Mucosa of descending colon (tissue), 3 donors: Measurements from ENCODE around the gene DHX35. TPM values are rescaled to one million over a fixed set of nuclear protein-coding genes. Genes with fewer than 3 reads are reported as not detected.
A peak's percentile ranks its signal among the peaks of the same experiment; 100 is the strongest.

ENCODE experiments used
- ATAC-seq: fragments of 200-7000 bp; cut with Tn5 transposase; one replicate; pipeline ENCODE4 v1.9.1; 2020; ENCODE audit warnings: mild to moderate bottlenecking, moderate library complexity
- DNase-seq, 3 donors: peaks; one replicate each; pipeline ENCODE4 v3.0.0-alpha.2; 2020
- H3K36me3 ChIP-seq: fragments of 200-600 bp; one replicate; pipeline ENCODE4 v1.8.0; 2021; ENCODE audit warnings: low read depth, mild to moderate bottlenecking
- H3K4me1 ChIP-seq: fragments of 200-600 bp; one replicate; pipeline ENCODE4 v1.8.0; 2021; ENCODE audit warnings: low read depth, mild to moderate bottlenecking
- H3K4me3 ChIP-seq: fragments of 200-600 bp; one replicate; pipeline ENCODE4 v1.8.0; 2021; ENCODE audit warnings: mild to moderate bottlenecking
- H3K9me3 ChIP-seq: fragments of 200-600 bp; one replicate; pipeline ENCODE4 v1.8.0; 2021; ENCODE audit warnings: mild to moderate bottlenecking
- intact Hi-C, 2 donors: fragments of 100-400 bp; cut with DNase I in 1 of 2; cut with micrococcal nuclease in 1 of 2; formaldehyde crosslinking; loops; one replicate each; pipeline versions ENCODE4 v1.11.0 to v1.11.1; 2022; cut with DNase I, micrococcal nuclease
- total RNA-seq, 3 donors: library from RNA; stranded (reverse); fragmentation: NEBNext Ultra II Directional in 2 of 3; extraction: Animal tissue kit (Norgen Biotek cat#: 25700) in 2 of 3; gene quantifications; one replicate each; pipeline versions ENCODE4 v1.2.1 to v1.2.4, GENCODE V29; 2021 to 2023
- TF ChIP-seq, protein P1 (sequence below): fragments of 200-600 bp; IDR thresholded peaks from one replicate; pipeline ENCODE4 v1.8.0; 2022; ENCODE audit warnings: antibody characterized with exemption, mild to moderate bottlenecking
- donor health status: DM: no; HTN: no; CAD: no; lungs with moderate emphysema.
- donor health status: DM: no; HTN: no; CAD: no.
- donor health status: DM: no; HTN: yes; CAD: no.

The DHX35 gene
- total RNA-seq, 3 donors from 2014 or later, result 14.8 to 16.4 (median 16.3) TPM

DNA sequence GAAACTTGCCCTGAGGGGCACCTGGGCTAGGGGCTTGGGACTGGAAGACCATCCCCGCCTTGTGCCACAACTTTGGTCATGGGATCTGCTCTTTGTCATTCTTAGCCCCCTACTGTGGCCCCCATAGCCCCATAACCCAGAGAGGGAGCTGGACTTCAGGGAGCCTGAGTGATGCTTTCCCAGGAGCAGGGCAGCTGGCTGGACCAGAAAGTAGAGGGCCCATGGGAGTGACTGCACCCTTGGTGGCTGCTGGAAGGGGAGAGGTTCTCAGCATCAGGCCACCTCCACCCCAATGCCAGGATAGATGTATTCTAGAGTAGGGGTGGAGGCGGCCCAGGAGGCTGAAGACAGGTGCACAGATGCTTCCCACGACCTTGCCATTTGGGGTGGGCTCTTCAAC, 41.7 kb upstream of the DHX35 start:
- DNase-seq (no peak), ATAC-seq (no peak)
- intact Hi-C loops, result loop anchor here in 1 of 2 donors (10.0 kb wide), 1 partner anchor 124 kb away; no protein-coding TSS in a partner anchor
- Histone ChIP-seq H3K9me3 (no peaks in the 10 kb centered on the region), H3K36me3 (no peaks in the 10 kb centered on the region), H3K4me1 (no peaks in the 10 kb centered on the region), H3K4me3 (no peak overlapping the region)
- TF ChIP-seq, protein P1, sequence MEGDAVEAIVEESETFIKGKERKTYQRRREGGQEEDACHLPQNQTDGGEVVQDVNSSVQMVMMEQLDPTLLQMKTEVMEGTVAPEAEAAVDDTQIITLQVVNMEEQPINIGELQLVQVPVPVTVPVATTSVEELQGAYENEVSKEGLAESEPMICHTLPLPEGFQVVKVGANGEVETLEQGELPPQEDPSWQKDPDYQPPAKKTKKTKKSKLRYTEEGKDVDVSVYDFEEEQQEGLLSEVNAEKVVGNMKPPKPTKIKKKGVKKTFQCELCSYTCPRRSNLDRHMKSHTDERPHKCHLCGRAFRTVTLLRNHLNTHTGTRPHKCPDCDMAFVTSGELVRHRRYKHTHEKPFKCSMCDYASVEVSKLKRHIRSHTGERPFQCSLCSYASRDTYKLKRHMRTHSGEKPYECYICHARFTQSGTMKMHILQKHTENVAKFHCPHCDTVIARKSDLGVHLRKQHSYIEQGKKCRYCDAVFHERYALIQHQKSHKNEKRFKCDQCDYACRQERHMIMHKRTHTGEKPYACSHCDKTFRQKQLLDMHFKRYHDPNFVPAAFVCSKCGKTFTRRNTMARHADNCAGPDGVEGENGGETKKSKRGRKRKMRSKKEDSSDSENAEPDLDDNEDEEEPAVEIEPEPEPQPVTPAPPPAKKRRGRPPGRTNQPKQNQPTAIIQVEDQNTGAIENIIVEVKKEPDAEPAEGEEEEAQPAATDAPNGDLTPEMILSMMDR, result no peak

- H3K36me3 ChIP-seq, result no peaks in the 10 kb centered on the region
- intact Hi-C loops, result loop anchor here in 1 of 2 donors (10.0 kb wide), 1 partner anchor 124 kb away; no protein-coding TSS in a partner anchor
- no peak for DNase-seq
- H3K4me3 ChIP-seq, result no peak overlapping the region
- TF ChIP-seq, protein P1, result no peak
- no peaks in the 10 kb centered on the region for H3K4me1 ChIP-seq
- no peaks in the 10 kb centered on the region for H3K9me3 ChIP-seq
- ATAC-seq, result no peak
Measured at GRCh38 chr20:38920851-38921250, 41.3 kb upstream of the DHX35 start.

DNA sequence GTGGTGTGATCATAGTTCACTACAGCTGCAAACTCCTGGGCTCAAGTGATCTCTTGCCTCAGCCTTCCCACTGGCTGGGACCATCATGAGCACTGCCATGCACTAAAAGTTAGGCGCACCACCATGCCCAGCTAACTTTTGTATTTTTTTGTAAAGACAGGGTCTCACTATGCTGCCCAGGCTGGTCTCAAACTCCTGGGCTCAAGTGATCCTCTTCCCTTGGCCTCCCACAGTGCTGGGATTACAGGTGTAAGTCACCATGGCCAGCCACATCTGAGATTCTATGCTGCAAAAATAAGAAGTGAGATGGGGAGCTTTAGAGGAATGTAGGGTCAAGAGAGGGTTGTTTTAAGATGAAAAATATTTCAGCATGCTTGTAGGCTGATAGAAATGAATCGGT, 37.4 kb upstream of the DHX35 start:
- Histone ChIP-seq H3K9me3 (no peaks in the 10 kb centered on the region), H3K4me1 (peaks cover 12% of the 10 kb centered on the region), H3K4me3 (no peak overlapping the region), H3K36me3 (no peaks in the 10 kb centered on the region)
- no peak for ATAC-seq
- TF ChIP-seq, protein P1, result no peak
- no peak for DNase-seq
- intact Hi-C loops, result loop anchor here (5.0 to 10.0 kb wide), 2 partner anchors 120 to 123 kb away; no protein-coding TSS in a partner anchor

DNA sequence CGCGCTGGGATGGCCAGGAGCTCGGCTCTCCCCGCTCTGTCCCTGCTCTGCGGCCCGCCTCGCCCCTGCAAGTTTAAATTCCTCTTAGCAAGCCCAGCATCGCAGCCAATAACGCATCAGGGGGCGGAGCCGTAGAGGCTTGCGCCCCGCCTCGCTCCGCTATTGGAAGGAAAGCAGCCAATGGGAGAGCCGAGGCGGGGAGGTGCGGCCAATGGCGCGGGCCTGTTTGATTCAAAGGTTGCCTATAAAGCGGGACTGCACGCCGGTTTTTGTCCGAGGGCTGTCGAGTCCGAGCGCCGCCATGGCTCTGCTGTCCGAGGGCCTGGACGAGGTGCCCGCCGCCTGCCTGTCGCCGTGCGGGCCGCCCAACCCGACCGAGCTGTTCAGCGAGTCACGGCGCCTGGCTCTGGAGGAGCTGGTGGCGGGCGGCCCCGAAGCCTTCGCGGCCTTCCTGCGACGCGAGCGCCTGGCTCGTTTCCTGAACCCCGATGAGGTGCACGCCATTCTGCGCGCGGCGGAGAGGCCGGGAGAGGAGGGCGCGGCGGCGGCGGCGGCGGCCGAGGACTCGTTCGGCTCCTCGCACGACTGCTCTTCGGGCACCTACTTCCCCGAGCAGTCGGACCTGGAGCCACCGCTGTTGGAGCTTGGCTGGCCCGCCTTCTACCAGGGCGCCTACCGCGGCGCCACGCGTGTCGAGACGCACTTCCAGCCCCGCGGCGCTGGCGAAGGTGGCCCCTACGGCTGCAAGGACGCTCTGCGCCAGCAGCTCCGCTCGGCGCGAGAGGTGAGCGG, 35.8 kb upstream of the DHX35 start, which contains the start of gene FAM83D:
TSS of gene FAM83D (plus strand) at position 276 of the 792 bp plus-strand sequence. CDS start at position 302, 26 bp downstream.
- DNase-seq, result peak; percentile 96 to 98 (median 98)
- intact Hi-C loops, result loop anchor here (5.0 to 10.0 kb wide), 2 partner anchors 118 to 121 kb away; no protein-coding TSS in a partner anchor
- TF ChIP-seq, protein P1, result no peak
- Histone ChIP-seq H3K9me3 (no peaks in the 10 kb centered on the region), H3K36me3 (no peaks in the 10 kb centered on the region), H3K4me1 (peaks cover 12% of the 10 kb centered on the region), H3K4me3 (peak within 1 kb of the TSS; percentile 47)
- peak; percentile 97 for ATAC-seq

DNA sequence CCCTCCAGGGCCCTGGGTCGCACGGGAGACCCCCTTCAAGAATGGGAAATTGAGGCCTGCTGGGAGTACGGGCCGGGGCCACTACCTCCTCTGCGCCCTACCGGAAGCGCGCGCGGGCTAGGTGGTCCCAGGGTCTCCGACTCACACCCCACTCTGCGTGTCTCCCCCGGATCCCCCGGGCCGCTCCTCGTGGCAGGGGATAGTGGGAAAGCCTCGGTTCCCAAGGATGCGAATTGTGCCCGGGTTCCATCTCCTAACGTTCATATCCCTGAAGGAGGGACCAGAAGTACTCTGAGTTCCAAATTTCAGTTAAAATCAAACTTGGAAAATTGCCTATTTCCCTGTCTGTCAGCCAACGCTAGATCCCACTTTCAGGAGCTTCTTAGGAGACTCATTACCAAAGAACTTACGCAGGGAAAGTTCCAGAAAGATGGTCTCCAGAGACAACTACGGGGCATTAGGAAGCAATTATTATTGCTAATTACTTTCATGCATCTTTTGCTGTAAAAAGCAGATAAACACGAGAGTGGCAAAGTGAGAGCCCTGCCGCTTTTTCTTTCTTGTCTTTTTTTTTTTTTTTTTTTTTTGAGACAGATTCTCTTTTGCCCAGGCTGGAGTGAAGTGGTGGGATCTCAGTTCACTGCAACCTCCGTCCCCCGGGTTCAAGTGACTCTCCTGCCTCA, 35.1 kb upstream of the DHX35 start:
- no peaks in the 10 kb centered on the region for H3K36me3 ChIP-seq
- ATAC-seq (no peak), DNase-seq (no peak)
- no peaks in the 10 kb centered on the region for H3K9me3 ChIP-seq
- intact Hi-C loops, result loop anchor here (5.0 to 10.0 kb wide), 2 partner anchors 118 to 120 kb away; no protein-coding TSS in a partner anchor
- peak overlapping the region; percentile 47 for H3K4me3 ChIP-seq
- TF ChIP-seq, protein P1, result no peak
- H3K4me1 ChIP-seq, result peaks cover 12% of the 10 kb centered on the region
